ENCODE results near the gene ZNF330.
"Not testable (repeated sequence)": the region's sequence is repeated elsewhere in the genome, so short reads cannot be mapped to it uniquely, and the experiment has no call there.

The ZNF330 gene

DNA sequence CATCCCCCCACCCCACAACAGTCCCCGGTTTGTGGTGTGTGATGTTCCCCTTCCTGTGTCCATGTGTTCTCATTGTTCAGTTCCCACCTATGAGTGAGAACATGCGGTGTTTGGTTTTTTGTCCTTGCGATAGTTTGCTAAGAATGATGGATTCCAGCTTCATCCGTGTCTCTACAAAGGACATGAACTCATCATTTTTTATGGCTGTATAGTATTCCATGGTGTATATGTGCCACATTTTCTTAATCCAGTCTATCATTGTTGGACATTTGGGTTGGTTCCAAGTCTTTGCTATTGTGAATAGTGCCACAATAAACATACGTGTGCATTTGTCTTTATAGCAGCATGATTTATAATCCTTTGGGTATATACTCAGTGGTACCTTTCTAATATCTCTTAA lies 6.6 kb downstream of the ZNF330 start:
- in situ Hi-C loops (cut with MboI; ENCODE audit: low pct_unique_long_range_greater_than_20kb, low sequenced_read_pairs); DNase-seq: not testable (repeated sequence)

DNA sequence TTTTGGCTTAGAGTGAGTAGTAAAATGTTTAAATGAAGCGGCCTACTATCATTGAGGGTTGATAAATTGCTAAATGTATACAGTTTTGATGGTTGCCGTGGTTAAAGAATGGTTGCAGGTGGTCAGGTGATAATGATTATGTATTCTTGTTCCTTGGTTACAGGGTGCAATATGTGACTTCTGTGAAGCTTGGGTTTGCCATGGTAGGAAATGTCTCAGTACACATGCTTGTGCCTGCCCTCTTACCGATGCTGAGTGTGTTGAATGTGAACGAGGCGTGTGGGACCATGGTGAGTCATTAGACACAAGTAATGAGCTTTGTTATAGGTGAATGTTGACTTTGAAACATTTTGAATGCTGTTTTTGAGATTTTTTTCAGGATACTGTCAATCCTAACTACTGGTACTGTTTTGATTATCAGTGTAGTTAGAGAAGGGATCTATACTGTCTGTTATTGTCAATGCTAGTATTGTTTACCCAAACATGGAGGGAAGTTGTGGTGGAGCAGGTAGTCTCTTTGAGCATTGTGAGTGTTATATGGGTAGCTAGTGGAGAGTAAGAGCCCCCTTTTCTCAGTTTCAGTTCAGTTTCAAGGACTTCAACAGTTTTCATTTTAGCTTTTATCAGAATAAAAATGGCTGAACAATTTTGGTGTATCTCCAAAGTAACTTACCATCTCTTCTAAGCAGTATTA lies 8.9 kb downstream of the ZNF330 start:
- DNase-seq: no peak
- in situ Hi-C loops (cut with MboI; ENCODE audit: low pct_unique_long_range_greater_than_20kb, low sequenced_read_pairs): no loop called here

DNA sequence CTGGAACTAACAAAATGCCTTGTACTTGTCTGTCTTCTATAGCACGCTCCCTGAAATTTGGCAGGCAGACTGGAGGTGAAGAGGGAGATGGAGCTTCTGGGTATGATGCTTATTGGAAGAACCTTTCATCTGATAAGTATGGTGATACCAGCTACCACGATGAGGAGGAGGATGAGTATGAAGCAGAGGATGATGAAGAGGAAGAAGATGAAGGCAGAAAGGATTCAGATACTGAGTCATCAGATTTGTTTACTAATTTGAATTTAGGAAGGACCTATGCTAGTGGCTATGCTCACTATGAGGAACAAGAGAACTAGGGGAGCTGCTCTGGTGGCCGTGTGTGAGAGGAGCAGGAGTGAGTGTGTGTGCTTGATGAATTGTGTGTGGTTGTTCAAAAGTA lies 13.0 kb downstream of the ZNF330 start:
- DNase-seq: no peak
- in situ Hi-C loops (cut with MboI; ENCODE audit: low pct_unique_long_range_greater_than_20kb, low sequenced_read_pairs): no loop called here

DNA sequence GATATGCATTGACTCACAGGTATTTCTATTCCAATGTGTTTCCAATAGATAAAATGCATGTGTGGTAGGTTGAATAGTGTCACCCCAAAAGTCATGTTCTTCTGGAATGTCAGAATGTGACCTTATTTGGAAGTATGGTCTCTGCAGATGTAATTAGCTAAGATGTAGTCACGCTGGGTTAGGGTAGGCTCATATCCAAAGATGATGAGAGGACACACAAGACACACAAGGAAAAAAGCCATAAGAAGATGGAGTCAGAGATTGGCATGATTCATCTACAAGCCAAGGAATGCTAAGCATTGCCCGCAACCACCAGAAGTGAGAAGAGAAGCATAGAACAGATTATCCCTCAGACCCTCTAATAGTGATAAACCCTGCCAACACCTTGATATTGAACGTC lies 17.5 kb downstream of the ZNF330 start:
- no peak for DNase-seq
- in situ Hi-C loops (cut with MboI; ENCODE audit: low pct_unique_long_range_greater_than_20kb, low sequenced_read_pairs): no loop called here

DNA sequence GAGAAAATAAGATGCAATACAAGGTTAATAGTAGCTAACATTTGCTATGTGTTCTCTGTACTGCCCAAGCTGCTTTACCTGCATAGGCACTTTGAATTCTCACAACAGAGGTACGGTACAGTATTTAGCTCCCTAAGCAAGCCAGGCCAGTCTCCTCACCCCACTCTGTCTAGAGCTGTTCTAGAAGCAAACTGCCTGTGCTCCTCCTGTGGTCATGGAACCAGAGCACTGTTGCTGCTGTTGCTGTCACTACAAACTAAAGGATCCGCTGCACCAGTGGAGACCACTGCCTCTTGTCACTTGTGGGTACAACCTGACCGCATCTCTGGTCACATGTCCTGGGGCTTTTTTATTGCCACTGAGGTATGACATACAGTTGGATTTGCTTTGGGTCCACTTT lies 19.6 kb downstream of the ZNF330 start:
- DNase-seq: no peak
- in situ Hi-C loops (cut with MboI; ENCODE audit: low pct_unique_long_range_greater_than_20kb, low sequenced_read_pairs): no loop called here

DNA sequence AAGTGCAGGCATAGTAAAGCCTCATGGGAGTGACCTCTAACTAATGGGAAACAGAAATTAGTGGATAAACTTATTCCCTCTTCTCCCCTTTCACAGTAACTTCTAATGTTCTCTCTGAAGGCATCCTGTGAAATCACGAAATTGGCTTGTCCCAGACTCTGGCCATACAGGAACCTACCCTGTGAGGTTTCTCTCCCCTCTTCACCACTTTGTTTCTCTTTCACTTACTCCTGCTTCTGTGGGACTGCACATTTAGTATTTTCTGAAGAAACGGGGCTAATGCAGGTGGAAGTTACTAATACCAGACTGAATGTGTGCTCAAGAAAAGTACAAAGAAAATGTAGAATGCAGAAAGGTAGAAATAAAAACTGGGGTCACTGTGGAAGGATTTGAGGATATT lies 20.0 kb downstream of the ZNF330 start:
- in situ Hi-C loops (cut with MboI; ENCODE audit: low pct_unique_long_range_greater_than_20kb, low sequenced_read_pairs): no loop called here
- DNase-seq: no peak

DNA sequence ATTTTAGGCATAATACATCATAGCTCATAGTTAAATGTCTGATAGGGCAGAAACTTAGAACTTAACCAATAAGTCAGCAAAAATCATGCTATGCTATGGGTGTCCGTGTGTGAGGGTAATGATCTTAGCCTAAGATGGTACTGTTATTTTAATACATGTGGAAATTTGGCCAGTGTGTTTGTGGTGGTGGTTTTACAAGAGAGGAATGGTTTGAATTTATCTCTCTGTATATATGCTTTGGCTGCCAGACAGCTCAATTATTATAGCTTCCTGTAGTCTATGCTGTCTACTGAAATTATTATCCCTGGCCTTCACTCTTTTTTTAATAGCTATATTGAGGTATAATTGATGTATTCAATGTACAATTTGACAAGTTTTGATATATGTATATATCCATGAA lies 21.3 kb downstream of the ZNF330 start:
- in situ Hi-C loops (cut with MboI; ENCODE audit: low pct_unique_long_range_greater_than_20kb, low sequenced_read_pairs): no loop called here
- DNase-seq: no peak

DNA sequence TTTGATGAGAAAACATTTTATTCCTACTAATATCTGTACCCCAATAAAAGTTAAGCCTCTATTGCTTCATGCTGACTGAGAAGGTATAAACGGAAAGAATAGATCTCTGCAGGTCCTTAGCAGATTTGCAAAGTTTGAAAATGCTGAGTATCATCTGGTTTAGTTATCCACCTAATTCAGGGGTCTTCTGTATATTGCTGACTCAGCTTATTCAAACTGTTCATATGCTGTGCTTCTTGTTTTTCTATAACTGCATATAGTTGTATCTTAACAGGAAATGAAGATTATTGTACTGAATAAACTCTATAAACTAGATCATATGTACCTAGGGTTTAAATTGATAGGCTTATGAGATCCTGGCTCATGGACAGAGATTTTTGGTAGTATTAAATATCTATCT lies 23.7 kb downstream of the ZNF330 start:
- in situ Hi-C loops (cut with MboI; ENCODE audit: low pct_unique_long_range_greater_than_20kb, low sequenced_read_pairs): no loop called here
- DNase-seq: no peak

DNA sequence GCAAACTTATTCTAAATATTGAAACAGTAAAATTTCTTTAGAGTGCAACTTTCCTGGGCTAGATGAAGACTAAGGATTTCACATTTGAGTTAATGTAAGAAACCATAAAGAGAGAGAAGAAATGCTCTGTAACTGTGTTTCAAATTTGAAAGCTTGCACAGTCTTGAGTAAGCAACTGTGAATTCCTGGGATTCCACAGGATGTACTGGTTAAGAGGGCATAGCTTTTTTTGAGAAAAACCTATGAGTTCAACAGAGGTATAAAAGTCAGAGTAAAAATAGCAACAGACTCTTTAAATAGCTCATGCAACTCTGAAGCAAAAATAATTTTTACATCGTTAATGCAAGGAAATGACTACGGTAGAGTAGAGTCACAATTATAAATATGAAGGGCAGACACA lies 25.5 kb downstream of the ZNF330 start:
- DNase-seq: no peak
- in situ Hi-C loops (cut with MboI; ENCODE audit: low pct_unique_long_range_greater_than_20kb, low sequenced_read_pairs): no loop called here

DNA sequence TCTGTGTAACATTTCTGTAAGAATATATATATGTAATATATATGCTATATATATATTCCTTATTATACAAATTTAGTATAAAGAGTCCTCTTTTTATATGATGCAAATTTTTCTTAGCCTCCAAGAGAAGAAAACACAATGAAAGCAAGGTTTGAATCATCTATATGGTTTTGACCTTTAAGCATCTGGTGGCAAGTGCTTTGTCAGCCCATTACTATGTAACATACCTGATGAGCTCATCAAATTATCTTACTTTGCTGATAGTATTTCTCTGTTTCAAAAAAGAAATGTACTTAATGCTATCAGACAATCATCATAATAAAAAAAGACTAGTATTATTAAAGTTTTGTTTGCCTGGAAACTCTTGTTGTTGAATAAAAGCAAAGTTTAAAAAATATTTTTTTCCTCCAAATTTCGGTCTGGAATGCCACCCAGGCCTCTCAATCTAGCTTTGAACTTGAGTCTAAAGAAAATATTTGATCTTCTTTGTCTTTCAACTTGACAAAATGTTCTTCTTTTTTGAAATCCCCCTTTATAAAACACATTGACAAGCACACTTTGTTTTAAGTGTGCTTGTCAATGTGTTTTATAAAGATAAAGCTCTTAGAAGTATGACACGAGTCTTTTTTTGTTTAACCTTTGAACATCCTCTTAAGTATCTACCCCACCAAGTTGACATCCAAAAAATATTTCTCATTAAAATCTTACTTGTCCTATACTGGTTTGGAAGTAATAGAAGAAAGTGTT lies 26.2 kb downstream of the ZNF330 start:
- in situ Hi-C loops (cut with MboI; ENCODE audit: low pct_unique_long_range_greater_than_20kb, low sequenced_read_pairs): no loop called here
- DNase-seq: no peak

DNA sequence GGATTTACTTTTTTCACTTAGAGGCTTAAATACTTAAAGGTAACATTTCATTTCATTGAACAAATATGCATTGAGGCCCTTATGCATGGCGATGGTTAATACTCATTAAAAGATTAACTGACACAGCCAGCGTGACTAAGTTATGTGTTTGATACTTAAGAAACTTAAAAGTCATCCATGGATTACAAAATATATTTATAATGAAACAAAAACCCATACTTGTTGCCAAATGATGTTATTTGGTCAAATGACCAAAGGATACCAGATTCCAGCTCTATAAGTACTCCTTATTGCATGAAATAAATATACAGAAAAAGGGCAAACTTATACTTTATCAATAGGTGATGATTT lies 26.7 kb downstream of the ZNF330 start:
- no peak for DNase-seq
- in situ Hi-C loops (cut with MboI; ENCODE audit: low pct_unique_long_range_greater_than_20kb, low sequenced_read_pairs): no loop called here

DNA sequence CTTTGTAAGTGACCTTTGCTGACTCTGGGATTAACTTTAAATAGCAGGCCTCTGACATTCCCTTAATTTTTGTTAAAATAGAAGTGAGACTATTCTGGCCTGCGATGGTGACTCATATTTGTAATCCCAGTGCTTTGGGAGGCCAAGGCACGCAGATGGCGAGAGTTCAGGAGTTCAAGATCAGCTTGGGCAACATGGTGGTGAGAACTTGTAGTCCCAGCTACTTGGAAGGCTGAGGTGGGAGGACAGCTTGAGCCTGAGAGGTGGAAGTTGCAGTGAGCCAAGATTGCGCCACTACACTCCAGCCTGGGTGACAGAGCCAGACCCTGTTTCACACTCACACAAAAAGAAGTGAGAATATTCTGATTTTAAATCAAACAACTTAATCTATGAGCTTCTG lies 27.3 kb downstream of the ZNF330 start:
- in situ Hi-C loops (cut with MboI; ENCODE audit: low pct_unique_long_range_greater_than_20kb, low sequenced_read_pairs): no loop called here
- no peak for DNase-seq

DNA sequence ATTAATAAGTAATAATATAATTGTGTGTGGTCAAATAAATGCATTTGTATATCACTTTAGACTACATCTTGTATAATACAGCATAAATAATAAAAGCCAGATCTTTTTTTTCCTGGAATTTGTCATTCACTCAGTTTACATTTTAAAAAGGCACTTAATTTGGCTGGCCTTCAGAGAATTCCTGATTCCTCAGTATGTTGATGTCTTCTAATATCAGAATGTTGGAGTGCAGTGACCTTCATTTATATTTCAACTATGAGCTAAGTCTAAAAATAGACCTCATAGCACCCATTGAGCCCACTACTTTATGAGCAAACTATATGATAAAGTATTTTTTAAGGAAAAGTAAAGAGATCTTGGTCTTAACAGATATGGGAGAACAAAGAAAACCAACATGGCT lies 27.8 kb downstream of the ZNF330 start:
- in situ Hi-C loops (cut with MboI; ENCODE audit: low pct_unique_long_range_greater_than_20kb, low sequenced_read_pairs): no loop called here
- no peak for DNase-seq

DNA sequence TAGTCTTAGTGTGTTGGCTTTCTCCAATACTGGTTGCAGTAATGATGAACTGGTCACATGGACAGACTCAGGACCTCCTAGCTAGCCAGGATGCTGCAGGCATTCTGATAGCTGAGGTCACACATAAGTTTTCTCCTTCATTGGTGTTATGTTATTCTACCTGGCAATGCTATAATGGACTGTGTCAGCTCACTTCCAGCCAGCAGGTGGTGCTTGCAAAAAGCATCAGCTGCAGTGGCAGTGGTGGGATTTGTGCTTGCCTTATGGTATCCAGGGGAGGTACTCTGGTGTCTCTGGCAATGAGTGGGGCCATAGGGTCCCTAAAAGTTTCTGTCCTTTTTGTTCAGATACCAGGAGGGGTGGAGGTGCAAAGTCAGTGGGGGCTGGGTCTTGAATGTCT lies 33.6 kb downstream of the ZNF330 start:
- in situ Hi-C loops (cut with MboI; ENCODE audit: low pct_unique_long_range_greater_than_20kb, low sequenced_read_pairs): no loop called here
- DNase-seq: no peak

DNA sequence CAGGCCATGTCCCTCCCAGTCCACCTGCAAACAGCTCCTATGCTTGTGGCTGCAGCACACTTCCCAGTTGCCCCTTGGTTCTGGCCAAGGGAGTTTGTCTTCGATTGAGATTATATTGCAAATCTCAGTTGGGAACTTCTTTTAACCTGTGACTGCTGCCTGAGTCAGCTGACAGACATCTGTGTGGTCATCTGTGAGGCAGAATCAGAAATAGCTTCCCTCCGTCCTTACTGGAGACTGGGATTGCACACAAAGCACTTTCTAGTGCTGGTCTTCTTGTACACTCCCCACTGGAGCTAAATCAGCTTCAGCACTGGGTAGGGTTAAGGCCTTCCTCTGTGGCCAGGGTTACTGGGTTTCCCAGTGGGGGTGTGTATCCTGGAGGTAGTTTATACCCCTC lies 34.3 kb downstream of the ZNF330 start:
- no peak for DNase-seq

DNA sequence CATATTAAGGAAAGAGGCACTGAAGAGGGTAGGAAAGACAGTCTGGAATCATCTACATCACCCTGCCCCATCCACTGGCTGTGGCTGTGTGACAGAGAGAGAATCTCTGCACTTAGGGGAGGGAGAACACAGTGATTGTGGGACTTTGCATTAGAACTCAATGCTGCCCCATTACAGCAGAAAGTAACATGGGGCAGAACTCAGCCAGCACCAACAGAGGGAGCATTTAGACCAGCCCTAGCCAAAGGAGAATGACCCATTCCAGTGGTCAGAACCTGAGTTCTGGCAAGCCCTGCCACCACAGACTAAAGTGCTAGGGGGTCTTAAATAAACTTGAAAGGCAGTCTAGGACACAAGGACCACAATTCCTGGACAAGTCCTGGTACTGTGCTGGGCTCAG lies 37.9 kb downstream of the ZNF330 start:
- in situ Hi-C loops (cut with MboI; ENCODE audit: low pct_unique_long_range_greater_than_20kb, low sequenced_read_pairs): no loop called here
- DNase-seq: no peak

More for the DNA sequence above, 34.3 kb downstream of the ZNF330 start:
- in situ Hi-C loops (cut with MboI; ENCODE audit: low pct_unique_long_range_greater_than_20kb, low sequenced_read_pairs): no loop called here

DNA sequence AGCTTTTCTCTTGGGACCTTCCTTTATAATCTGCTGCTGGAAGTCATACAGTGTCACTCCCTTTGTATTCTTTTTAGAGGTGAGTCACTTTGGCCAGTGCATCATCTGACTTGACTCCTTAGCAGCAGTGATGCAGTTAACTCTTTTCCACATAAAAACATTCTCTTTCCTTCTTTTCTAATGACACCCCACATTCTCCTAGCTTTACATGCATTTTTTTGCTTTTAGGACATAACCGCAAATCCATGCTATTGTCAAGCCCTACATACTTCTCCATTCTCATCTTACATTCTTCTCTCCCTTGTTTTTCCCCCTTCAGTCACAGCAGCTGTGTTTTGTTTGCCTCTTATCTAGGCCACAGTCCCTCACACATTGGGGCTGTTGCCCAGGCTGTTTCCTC lies 55.1 kb downstream of the ZNF330 start:
- DNase-seq: peak; percentile 19
- in situ Hi-C loops (cut with MboI; ENCODE audit: low pct_unique_long_range_greater_than_20kb, low sequenced_read_pairs): no loop called here

DNA sequence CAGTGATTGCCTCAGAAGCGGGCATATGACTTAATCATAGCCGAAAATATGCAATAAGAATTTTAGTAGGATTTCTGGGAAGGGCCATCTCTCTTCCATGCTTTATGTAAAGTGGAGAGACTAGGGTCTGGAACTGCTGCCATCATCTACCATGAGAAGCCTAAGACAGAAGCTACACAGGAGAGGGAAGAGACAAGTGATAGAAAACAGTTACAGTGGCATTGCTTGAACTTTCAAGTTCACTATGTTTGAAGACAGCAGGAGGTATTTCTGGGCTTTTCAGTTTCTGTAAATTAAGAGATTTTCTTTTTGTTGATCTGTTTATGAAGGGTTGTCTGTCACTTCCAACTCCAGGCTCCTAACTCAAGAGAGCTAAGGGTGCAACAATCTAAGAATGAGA lies 62.5 kb downstream of the ZNF330 start:
- in situ Hi-C loops (cut with MboI; ENCODE audit: low pct_unique_long_range_greater_than_20kb, low sequenced_read_pairs): no loop called here
- DNase-seq: no peak

DNA sequence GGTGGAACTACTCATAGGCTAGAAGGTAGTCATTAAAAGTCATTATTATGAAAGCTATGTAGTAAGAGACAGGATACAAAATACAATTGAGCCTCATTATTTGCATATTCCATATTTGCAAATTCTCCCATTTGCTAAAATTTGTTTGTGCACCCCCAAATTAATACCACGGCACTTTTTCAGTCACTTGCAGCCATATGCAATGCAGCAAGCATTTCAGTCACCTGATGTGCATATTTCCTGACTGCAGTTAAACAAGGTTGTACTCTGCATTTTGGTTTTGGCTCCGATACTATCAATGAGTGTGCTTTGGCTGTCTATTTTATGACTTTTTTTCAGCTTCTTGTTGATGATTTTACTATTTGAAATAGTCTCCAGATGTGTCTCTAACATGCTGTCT lies 62.9 kb downstream of the ZNF330 start:
- DNase-seq: no peak
- in situ Hi-C loops (cut with MboI; ENCODE audit: low pct_unique_long_range_greater_than_20kb, low sequenced_read_pairs): no loop called here
